Urothelium cell line (cell line): ENCODE measurements around the gene MAML2.
A peak's percentile ranks its signal among the peaks of the same experiment; 100 is the strongest.

ENCODE experiments used
- DNase-seq: peaks from one replicate; pipeline ENCODE4 v3.0.0; 2011; ENCODE audit warnings: low spot score, mixed read lengths
- FAIRE-seq: peaks from 2 replicates; lab custom pipeline; 2011; peaks lifted over from hg19 to GRCh38; lab: Jason Lieb, UNC

The MAML2 gene

DNA sequence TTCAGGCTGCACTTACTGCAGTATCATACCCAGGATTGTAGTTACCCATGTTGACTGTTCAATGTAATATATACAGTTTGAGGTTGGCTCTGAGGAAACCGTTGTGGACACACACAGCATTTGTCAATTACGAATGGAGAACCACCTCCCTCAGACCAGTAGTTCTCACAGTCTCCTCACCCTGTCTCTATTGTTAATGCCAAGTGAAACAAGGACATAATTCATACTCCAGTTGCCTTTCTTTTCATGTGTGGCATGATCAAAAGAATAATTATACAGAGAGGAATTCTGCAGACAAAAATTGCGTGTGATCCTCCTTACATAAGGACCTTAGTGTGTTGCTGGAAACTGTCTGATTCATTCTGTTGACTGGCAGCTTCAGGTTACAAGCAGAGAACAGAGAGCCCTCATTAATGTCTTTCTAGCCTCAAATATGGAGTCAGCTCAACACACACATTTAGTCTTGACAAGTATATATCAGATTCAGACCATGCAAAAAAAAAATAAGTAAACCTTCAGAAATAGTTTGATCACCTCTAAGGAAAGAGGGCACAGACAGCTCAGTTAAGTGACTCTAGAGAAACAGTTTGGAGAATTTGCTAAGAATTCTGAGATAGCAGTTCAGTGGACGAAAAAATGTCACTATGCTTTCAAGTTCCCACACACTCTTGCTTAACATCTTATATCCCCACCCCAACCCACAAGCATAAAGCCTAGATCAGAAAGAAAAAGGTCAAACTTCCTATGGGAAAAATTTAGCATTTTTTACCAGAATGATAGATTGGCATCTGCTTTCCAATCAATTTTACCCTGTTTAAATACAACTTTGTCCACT is 96.1 kb downstream of the MAML2 start:
- no peak for DNase-seq

DNA sequence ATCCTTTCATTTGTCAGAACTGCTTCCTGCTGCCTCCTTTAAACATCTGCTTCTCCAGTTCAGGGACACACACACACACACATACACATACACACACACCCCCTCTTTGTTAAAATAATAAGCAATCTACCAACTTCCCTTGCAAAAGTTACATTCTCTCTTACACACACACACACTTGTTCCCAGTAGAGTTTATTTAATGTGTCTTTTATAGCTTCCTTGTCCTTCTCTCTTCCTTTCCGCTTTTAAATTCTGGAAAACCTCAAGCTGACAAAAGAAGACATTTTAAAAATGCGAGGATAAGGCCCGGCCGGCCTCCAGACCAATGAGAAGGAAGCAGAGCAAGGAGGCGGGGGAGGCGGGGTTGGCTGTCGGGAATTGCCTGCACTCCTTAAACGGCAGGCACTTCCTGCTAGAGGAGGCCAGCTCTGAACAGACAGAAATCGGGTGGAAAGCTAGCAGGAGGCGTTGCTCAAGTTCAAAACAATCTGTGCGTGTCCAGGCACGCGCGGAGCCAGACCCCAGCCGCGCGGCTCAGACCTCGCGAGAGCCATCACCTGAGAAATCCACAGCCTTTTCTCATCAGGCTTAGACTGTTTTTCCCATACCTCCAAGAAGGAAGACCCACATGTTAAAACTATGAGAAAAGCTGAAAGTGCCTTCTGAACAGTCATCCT is 99.9 kb downstream of the MAML2 start:
- peak; percentile 95 for DNase-seq
- peak; percentile 76 for FAIRE-seq

More for the DNA sequence above, 96.1 kb downstream of the MAML2 start:
- FAIRE-seq, result no peak

DNA sequence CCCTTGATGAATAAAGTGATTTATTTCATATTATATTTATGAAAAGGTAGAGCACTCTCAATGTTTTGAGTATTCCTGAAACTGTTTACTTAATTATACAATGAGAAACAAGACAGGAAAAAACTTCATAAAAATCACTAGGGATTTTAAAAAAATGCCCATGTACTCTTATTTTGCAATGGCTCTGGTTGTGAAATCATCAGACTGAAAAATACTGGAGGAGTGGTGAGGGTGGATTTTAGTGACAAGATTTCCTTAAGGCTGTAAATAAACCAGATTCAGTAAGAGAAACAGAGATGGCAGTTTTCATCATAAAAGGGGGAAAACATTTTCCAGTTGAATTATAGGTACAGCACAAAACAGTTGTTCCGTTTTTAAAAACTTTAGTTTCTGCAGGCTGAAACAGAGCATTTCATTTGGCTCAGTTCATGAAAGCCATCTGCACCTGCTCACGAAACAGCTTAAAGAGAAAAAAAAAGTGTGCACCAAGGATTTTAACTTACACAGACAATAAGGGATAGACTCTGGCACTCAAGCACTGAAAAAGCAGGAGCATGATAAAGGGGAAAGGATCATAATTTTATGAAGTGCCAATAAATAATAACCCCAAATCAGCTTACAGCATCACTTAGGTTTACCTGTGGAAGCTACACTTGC is 100.7 kb downstream of the MAML2 start:
- FAIRE-seq (no peak), DNase-seq (no peak)

DNA sequence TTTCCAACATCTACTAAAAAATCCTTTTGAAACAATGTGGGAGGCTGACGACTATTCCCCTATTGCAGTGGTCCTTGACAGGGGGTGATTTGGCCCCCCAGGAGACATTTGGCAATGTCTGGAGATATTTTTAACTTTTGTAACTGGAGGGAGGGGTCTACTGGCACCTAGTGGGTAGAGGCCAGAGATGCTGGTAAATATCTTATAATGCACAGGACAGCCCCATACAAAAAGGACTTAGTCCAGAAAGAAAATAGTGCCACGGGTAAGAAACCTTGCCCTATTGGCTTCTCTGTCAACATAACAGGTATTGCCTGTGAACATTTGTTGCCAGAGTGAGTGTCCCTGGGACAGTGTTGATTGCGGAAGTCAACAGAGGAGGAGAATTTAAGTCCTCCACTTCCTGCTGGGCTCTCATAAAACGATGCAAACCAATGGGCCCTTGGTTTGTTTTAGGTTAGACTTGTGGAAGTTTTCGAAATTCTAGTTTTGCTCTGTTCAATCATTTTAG is 101.6 kb downstream of the MAML2 start:
- FAIRE-seq (no peak), DNase-seq (no peak)

- FAIRE-seq (no peak), DNase-seq (no peak)
Measured at GRCh38 chr11:96238563-96239135, 104.3 kb downstream of the MAML2 start.

DNA sequence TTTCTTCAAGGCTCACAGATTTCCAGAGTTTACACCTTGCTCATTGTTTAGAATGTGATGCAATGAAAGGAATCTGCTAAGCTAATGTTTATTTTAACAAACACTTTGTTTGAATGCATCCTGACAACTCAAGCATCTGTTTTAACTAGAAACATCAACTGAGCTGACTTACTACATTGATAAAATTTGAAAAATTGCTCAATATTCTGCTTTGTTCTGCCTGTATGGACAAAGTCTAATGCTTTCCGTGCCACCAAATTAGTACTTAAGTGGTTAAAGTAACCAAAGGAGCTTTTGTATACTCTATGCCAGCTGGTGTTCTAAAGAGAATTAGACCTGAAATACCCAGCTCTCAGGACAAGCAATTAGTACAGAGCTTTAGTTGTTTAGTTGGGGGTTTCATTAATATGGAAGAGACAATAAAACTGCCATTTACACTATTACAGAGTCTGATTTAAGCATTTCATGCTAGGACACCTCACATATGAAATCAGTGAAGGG is 105.2 kb downstream of the MAML2 start:
- FAIRE-seq, result no peak
- DNase-seq, result no peak

DNA sequence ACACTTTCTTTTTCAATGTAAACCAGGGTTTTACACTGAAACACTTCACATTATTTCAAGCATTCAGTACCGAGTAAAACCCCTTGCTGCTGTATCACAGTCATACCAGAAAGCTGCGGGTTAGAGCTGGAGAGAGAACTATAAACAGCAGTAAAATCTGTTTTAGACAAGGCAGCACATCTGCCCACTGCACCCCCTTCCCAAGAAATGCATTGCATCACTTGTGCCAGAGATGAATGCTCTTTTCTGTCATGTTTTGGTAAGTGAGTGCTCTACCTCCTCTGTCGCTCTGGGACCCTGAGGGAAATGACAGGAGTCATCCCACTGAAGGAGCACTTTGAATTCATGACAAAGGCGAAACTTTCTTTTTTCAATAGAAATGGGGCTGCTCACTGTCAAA is 107.2 kb downstream of the MAML2 start:
- no peak for DNase-seq
- no peak for FAIRE-seq

DNA sequence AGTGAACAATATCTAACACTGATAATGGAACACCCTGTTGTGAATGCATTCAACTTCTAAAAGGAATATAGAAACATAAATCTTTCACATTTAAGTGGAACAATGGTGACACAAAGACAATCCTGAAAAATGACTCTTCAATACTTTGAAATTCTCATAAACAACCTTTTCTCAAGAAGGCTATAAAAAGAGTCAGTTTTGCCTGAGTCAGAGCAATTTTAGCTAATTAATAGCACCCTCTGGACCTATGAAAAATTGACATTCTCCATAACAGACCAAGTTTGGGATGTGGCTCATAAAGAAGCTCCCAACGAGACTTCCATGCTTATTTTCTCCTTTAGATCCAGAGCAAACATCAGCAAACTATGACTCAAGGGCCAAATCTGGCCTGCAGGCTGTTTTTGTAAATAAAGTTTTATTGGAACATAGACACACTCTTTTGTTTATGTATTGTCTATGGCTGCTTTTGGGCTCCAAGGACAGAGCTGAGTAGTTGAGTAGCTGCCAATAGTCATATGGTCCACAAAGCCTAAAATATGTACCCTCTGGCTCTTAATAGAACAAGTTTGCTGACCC is 108.0 kb downstream of the MAML2 start:
- FAIRE-seq (no peak), DNase-seq (no peak)

DNA sequence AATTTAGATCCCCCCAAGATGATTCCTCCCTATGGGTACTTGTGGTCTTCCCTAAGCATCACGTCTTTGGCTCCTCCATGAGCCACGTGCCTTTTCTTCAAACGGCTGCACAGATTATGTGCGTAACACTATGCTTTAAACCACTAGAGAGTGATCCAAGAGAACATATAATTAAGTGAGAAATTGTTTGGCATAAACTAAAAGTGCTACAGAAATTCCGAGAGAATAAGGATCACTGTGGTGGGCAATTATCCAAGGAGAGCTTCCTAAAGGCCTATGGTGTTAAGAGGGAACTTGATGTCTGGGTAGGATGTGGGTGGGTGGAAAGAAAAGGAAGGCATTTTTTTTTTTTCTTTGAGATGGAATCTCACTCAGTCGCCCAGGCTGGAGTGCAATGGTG is 110.9 kb downstream of the MAML2 start:
- no peak for FAIRE-seq
- no peak for DNase-seq

DNA sequence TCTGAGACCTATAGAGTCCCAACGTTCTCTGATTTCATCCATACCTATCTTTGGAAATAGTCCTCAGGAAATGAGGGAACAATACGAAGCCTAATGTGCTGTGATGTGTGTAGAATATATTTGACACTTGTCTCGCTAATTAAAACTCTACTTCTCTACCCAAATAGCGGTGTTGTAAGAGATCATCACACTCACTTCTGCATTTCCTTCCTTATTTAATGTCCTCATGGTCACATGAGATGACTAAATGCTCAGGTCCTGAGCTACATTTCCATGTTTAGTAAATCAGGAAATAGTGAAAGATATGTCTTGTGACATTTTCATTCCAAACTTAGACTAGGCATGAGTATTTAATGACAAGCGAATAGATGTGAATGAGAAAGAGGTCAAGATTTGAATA is 112.3 kb downstream of the MAML2 start:
- DNase-seq, result no peak
- no peak for FAIRE-seq

- FAIRE-seq, result no peak
- DNase-seq, result no peak
Measured at GRCh38 chr11:96229354-96229977, 113.5 kb downstream of the MAML2 start.

- FAIRE-seq (no peak), DNase-seq (no peak)
Measured at GRCh38 chr11:96228910-96229309, 114.1 kb downstream of the MAML2 start.

- FAIRE-seq (no peak), DNase-seq (peak; percentile 71)
Measured at GRCh38 chr11:96228473-96228891, 114.5 kb downstream of the MAML2 start.

DNA sequence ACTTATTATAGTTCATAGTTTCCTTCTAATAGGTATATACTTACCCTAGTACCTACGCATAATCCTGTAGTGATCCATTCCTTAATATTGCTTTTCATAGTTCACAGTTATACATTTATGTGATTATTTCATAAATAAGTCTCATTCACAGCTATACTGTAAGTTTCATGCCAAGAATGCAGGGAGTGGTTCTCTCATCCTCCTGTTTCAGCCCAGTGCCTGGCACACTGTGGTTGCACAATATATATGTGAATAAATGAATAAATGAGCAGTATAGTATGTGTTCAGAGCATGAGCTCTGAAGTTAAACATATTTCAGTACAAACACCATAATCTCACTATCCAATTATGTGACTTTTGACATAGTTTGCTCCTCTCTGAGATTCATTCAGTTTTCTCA is 115.8 kb downstream of the MAML2 start:
- DNase-seq (no peak), FAIRE-seq (no peak)

- DNase-seq (no peak), FAIRE-seq (no peak)
Measured at GRCh38 chr11:96223083-96223482, 119.9 kb downstream of the MAML2 start.

DNA sequence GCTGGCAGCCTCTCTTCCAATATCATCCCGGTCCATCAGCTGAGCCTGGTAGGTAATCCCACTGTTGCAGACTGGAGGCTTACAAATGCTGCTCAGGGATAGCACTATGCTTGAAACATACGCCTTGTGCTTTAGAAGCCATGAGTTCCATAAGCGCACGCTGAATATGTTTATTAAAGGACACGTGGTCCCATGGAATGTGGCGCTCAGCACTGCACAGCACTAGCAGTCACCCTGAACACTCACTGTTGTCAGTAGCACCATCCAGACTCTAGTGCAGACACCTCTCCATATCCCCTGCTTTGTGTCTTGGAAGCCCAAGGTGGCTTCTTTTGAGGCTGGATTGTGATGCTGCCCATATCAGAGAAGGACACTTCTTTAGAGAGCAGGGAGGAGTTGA is 120.9 kb downstream of the MAML2 start:
- FAIRE-seq, result no peak
- no peak for DNase-seq

DNA sequence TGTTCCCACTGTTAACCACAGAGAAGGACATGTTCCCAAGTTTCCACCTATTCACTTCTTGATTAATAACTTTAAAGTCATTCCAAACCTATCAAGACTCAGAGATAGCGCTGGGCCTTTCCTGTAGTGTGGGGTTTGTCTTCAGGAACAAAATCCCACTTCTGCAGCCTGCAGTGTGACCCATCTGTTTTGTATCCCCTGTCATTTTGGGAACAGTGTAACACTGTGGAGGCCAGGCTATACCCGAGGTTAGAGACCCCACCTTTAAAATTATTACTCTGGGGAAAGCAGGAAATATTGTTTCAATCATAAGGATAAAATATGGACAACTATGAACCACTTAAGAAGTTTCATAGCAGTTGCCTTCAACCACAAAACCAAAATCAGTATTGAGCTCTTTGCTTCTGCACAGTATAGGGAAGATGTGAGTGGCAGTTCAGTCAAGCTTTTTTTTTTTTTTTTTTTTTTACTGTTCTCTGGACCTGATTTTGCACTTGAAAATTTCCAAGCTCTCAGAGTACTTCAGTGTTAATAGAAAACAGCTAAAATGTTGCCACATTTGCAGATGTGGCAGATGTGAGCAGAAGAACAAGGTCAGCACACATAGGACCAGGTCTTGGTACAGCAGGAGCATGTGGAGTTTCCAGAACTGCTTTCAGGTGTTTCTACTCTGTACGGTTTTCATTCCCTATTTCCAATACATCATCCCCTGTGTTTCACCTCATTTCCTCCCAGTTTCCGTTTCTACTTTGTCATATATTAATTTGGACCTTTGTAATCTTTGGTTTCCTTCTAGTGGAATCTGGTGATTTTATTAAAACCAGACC is 121.5 kb downstream of the MAML2 start:
- DNase-seq (no peak), FAIRE-seq (no peak)

- FAIRE-seq (no peak), DNase-seq (no peak)
Measured at GRCh38 chr11:96219981-96220623, 122.9 kb downstream of the MAML2 start.

- DNase-seq (no peak), FAIRE-seq (no peak)
Measured at GRCh38 chr11:96218901-96219300, 124.1 kb downstream of the MAML2 start.
